CD14-positive monocyte (primary cell): Measurements from ENCODE around the gene CBX2. TPM values are rescaled to one million over a fixed set of nuclear protein-coding genes. Genes with fewer than 3 reads are reported as not detected.
A peak's percentile ranks its signal among the peaks of the same experiment; 100 is the strongest.

ENCODE experiments used
- DNase-seq, 3 donors: peaks; one replicate each; pipeline ENCODE4 v3.0.0-alpha.2; 2011 to 2022
- H2AFZ ChIP-seq: 2 replicates; pipeline ENCODE4 v1.6.0; 2012; ENCODE audit warnings: mild to moderate bottlenecking, low read depth, low read length, inconsistent platforms; ENCODE audit not compliant: insufficient read depth, poor library complexity, severe bottlenecking
- H3K27ac ChIP-seq, 2 donors: 1 replicate in 1 of 2; 2 replicates in 1 of 2; pipeline ENCODE4 v1.5.1; 2012 to 2013; ENCODE audit warnings: low read length in 2 of 2, control low read depth in 1 of 2, inconsistent platforms in 1 of 2, low read depth in 1 of 2, mild to moderate bottlenecking in 1 of 2
- H3K27me3 ChIP-seq, 2 donors: one replicate each; pipeline versions ENCODE4 v1.6.0 to v1.6.1; 2011 to 2013; ENCODE audit warnings: low read length in 2 of 2; ENCODE audit not compliant: control insufficient read depth in 2 of 2, insufficient read depth in 2 of 2
- H3K36me3 ChIP-seq, 2 donors: replicated peaks in 1 of 2; 1 replicate in 1 of 2; 2 replicates in 1 of 2; pipeline versions ENCODE4 v1.5.1 to v1.6.1; 2012 to 2013; ENCODE audit warnings: low read length in 2 of 2, control low read depth in 1 of 2, inconsistent platforms in 1 of 2, mild to moderate bottlenecking in 1 of 2; ENCODE audit not compliant: insufficient read depth in 2 of 2, control insufficient read depth in 1 of 2
- H3K4me1 ChIP-seq, 2 donors: 1 replicate in 1 of 2; 2 replicates in 1 of 2; pipeline versions ENCODE4 v1.5.1 to v1.6.1; 2012 to 2013; ENCODE audit warnings: low read length in 2 of 2, control low read depth in 1 of 2, inconsistent platforms in 1 of 2, mild to moderate bottlenecking in 1 of 2, moderate library complexity in 1 of 2; ENCODE audit not compliant: insufficient read depth in 2 of 2, control insufficient read depth in 1 of 2
- H3K4me2 ChIP-seq: replicated peaks from 2 replicates; pipeline ENCODE3; 2012; ENCODE audit warnings: low read length, moderate library complexity, mild to moderate bottlenecking; ENCODE audit not compliant: poor library complexity, severe bottlenecking; ENCODE audit errors: extremely low read depth
- H3K4me3 ChIP-seq, 3 experiments: fragments of 200-600 bp in 1 of 3; sonication (generic) in 1 of 3; replicated peaks in 1 of 3; 1 replicate in 2 of 3; 2 replicates in 1 of 3; pipeline ENCODE4 v1.5.1; 2011 to 2013; ENCODE audit warnings: low read length in 3 of 3, mild to moderate bottlenecking in 3 of 3, control low read depth in 2 of 3, low read depth in 2 of 3, inconsistent platforms in 1 of 3, moderate library complexity in 1 of 3
- H3K79me2 ChIP-seq: 2 replicates; pipeline ENCODE4 v1.6.0; 2012; ENCODE audit warnings: mild to moderate bottlenecking, control low read depth, inconsistent platforms, low read length, moderate library complexity; ENCODE audit not compliant: insufficient read depth
- H3K9ac ChIP-seq: 2 replicates; pipeline ENCODE4 v1.6.0; 2017; ENCODE audit warnings: low read length, mild to moderate bottlenecking; ENCODE audit not compliant: insufficient read depth, poor library complexity, severe bottlenecking
- H3K9me3 ChIP-seq, 2 donors: replicated peaks in 1 of 2; 1 replicate in 1 of 2; 2 replicates in 1 of 2; pipeline versions ENCODE4 v1.5.1 to v1.6.1; 2012 to 2013; ENCODE audit warnings: low read length in 2 of 2, control low read depth in 1 of 2; ENCODE audit not compliant: control insufficient read depth in 1 of 2, insufficient read depth in 1 of 2
- H4K20me1 ChIP-seq: 2 replicates; pipeline ENCODE4 v1.6.0; 2012; ENCODE audit warnings: mild to moderate bottlenecking, low read length, control low read depth, moderate library complexity; ENCODE audit not compliant: insufficient read depth
- H3K27ac Mint-ChIP-seq, 7 donors: one replicate each; pipeline ENCODE4 v1.8.0; 2020; ENCODE audit warnings: mild to moderate bottlenecking in 7 of 7, mixed read lengths in 7 of 7, moderate library complexity in 6 of 7, inconsistent platforms in 2 of 7
- H3K27me3 Mint-ChIP-seq, 3 donors: one replicate each; pipeline ENCODE4 v1.8.0; 2021 to 2022; ENCODE audit warnings: low read depth in 3 of 3, mild to moderate bottlenecking in 3 of 3, mixed read lengths in 3 of 3, moderate library complexity in 3 of 3, inconsistent platforms in 1 of 3
- H3K36me3 Mint-ChIP-seq, 2 donors: one replicate each; pipeline ENCODE4 v1.8.0; 2020; ENCODE audit warnings: mixed read lengths in 2 of 2, inconsistent platforms in 1 of 2, mild to moderate bottlenecking in 1 of 2
- H3K4me1 Mint-ChIP-seq: one replicate; pipeline ENCODE4 v1.8.0; 2020; ENCODE audit warnings: mild to moderate bottlenecking, mixed read lengths
- H3K4me3 Mint-ChIP-seq, 2 donors: one replicate each; pipeline ENCODE4 v1.8.0; 2020; ENCODE audit warnings: mild to moderate bottlenecking in 2 of 2, mixed read lengths in 2 of 2, moderate library complexity in 1 of 2
- H3K9me3 Mint-ChIP-seq, 7 donors: one replicate each; pipeline ENCODE4 v1.8.0; 2020 to 2022; ENCODE audit warnings: mixed read lengths in 7 of 7, mild to moderate bottlenecking in 6 of 7, moderate library complexity in 6 of 7, inconsistent platforms in 2 of 7
- CTCF ChIP-seq: fragments of 200-600 bp; IDR thresholded peaks from one replicate; pipeline ENCODE4 v1.8.0; 2022; ENCODE audit warnings: antibody characterized with exemption, mild to moderate bottlenecking
- WGBS: methylation state at CpG from one replicate; pipeline ENCODE4 v1.1.5; 2013; ENCODE audit warnings: missing lambda C conversion rate; ENCODE audit not compliant: insufficient coverage; 5-methylcytosine and 5-hydroxymethylcytosine counted together
- intact Hi-C, 2 donors: fragments of 100-400 bp; cut with micrococcal nuclease; formaldehyde crosslinking; loops; one replicate each; pipeline versions ENCODE4 v1.15.0 to v1.15.1; 2023
- polyA plus RNA-seq, 3 donors: library from polyadenylated mRNA; depleted of rRNA in 1 of 3; unstranded in 2 of 3; stranded (reverse) in 1 of 3; fragments of 300-500 nt in 2 of 3; fragments of >200 nt in 1 of 3; fragmentation: Illumina TruSeq in 2 of 3; gene quantifications; 1 replicate in 2 of 3; 2 replicates in 1 of 3; pipeline ENCODE4 v1.2.3, GENCODE V29; 2012 to 2021

The CBX2 gene
- polyA plus RNA-seq, 3 donors, result 0.09 to 0.95 TPM; not detected in 1

DNA sequence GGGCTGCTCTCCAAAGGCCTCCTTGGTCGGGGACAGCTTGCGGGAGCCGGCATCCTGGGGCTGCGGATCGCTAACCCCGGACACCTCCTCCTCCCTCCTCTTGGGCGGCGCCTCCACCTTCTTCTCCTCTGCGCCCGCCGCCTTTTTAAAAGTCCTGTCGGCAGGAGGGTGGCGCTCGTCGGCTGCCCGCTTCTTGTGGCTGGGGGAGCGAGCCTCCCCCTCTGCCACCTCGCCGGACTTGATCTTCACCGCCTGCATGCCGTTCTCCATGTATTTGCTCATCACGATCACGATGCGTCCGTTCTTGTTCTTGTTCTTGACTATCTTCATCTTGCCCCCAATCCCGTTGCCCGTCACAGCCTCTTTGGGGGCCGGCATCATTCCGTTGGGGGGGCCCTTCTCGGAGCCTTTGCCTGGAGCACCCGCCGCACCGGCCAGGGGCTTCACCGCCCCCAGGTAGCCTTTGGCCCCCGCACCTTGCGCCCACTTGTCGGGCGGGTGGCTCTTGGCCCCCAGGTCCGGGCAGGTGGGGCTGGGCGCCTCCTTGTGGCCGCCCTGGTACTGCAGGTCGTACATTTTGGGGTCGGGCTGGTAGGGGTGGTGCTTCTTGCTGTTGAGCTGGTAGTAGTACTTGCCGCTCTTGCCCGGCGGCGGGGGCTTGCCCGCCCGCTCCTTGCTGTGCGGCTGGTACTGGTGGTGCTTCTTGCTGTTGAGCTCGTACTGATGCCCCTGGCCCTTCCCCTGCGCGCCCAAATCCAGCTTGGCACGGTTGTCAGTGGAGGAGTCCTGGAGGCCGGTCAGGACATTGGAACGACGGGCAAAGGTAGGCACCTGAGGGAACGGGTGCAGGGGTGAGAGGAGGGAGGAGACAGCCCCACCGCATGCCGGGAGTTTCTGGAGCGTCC lies 56.9 kb downstream of the CBX2 start:
- H3K27ac ChIP-seq, result no peak overlapping the region
- H3K36me3 Mint-ChIP-seq, result peaks cover 16 to 26% of the 10 kb centered on the region in 2 donors
- peaks cover 57 to 80% of the 10 kb centered on the region in 2 donors for H3K4me1 ChIP-seq
- H3K79me2 ChIP-seq, result peaks cover 52% of the 10 kb centered on the region
- no peak overlapping the region for H2AFZ ChIP-seq
- intact Hi-C loops, result no loop called here
- H3K27ac Mint-ChIP-seq, result peak overlapping the region in 1 of 7 donors; percentile 36
- H3K9me3 Mint-ChIP-seq, result peaks cover 0 to 2% (median 0%) of the 10 kb centered on the region in 7 donors
- peak; percentile 87 for TF ChIP-seq CTCF
- no peaks in the 10 kb centered on the region for H3K9me3 ChIP-seq
- no peak overlapping the region for H3K4me3 Mint-ChIP-seq
- no peak overlapping the region for H3K4me2 ChIP-seq
- H4K20me1 ChIP-seq, result peaks cover 84% of the 10 kb centered on the region
- no peak overlapping the region for H3K9ac ChIP-seq
- peak in 1 of 3 donors; percentile 21 for DNase-seq
- H3K27me3 Mint-ChIP-seq, result peaks cover 5 to 9% (median 6%) of the 10 kb centered on the region in 3 donors
- peaks cover 46% of the 10 kb centered on the region for H3K4me1 Mint-ChIP-seq
- peaks cover 19 to 26% of the 10 kb centered on the region in 2 donors for H3K36me3 ChIP-seq
- no peak overlapping the region for H3K4me3 ChIP-seq
- no peaks in the 10 kb centered on the region for H3K27me3 ChIP-seq
- WGBS, result 93% methylated on average over 53 of the region's 61 CpGs

DNA sequence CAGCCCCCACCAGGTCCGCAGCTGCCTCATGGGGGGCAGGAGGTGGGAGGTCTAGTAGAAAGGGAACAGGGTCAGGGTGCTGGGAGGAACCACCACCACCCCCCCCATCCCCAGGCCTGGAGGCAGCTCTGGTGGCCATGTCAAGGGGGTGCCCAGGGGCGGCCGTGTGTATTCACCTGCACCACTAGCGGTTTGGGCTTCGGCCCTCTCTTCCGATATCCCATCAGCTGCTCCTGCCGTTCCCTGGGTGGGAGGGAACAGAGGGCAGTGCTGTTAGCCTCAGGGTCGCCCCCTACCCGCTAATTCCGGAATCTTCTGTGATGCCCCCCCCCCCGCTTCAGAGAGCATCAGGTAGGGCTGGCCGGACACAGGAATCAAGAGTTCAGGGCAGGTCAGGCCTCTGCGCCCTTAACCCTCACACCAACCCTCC lies 57.5 kb downstream of the CBX2 start:
- Mint-ChIP-seq H3K4me3 (no peak overlapping the region), H3K27ac (peak overlapping the region in 1 of 7 donors; percentile 36), H3K27me3 (peaks cover 8 to 15% (median 11%) of the 10 kb centered on the region in 3 donors), H3K9me3 (peaks cover 0 to 7% (median 5%) of the 10 kb centered on the region in 7 donors), H3K4me1 (peaks cover 47% of the 10 kb centered on the region), H3K36me3 (peaks cover 16 to 26% of the 10 kb centered on the region in 2 donors)
- peaks cover 52% of the 10 kb centered on the region for H3K79me2 ChIP-seq
- TF ChIP-seq CTCF, result no peak
- WGBS, result 100% methylated on average over 3 of the region's 13 CpGs
- peak overlapping the region; percentile 92 for H3K4me2 ChIP-seq
- H3K9ac ChIP-seq, result no peak overlapping the region
- H3K27me3 ChIP-seq, result peaks cover 0 to 5% of the 10 kb centered on the region in 2 donors
- H3K9me3 ChIP-seq, result peaks cover 0 to 3% of the 10 kb centered on the region in 2 donors
- peaks cover 81% of the 10 kb centered on the region for H4K20me1 ChIP-seq
- intact Hi-C loops, result no loop called here
- no peak overlapping the region for H3K4me3 ChIP-seq
- no peak overlapping the region for H3K27ac ChIP-seq
- H3K4me1 ChIP-seq, result peaks cover 62 to 86% of the 10 kb centered on the region in 2 donors
- peaks cover 19 to 26% of the 10 kb centered on the region in 2 donors for H3K36me3 ChIP-seq
- no peak overlapping the region for H2AFZ ChIP-seq
- DNase-seq, result no peak
